Cardiac muscle cell (in vitro differentiated cells and primary cell): Measurements from ENCODE around the gene NME5. TPM values are rescaled to one million over a fixed set of nuclear protein-coding genes. Genes with fewer than 3 reads are reported as not detected.
A peak's percentile ranks its signal among the peaks of the same experiment; 100 is the strongest.

Experiments used
- DNase-seq, 2 donors: peaks; one replicate each; pipeline versions ENCODE4 v3.0.0 to v3.0.0-alpha.2; 2010 to 2017; ENCODE audit warnings: low read depth in 1 of 2, low spot score in 1 of 2
- H3K27ac ChIP-seq: fragments of 200-600 bp; sonication (generic); 2 replicates; pipeline ENCODE4 v1.5.1; 2016
- H3K27me3 ChIP-seq: fragments of 200-600 bp; sonication (generic); 2 replicates; pipeline ENCODE4 v1.6.0; 2016; ENCODE audit warnings: control low read depth
- H3K36me3 ChIP-seq: fragments of 200-600 bp; sonication (generic); 2 replicates; pipeline ENCODE4 v1.5.1; 2016; ENCODE audit warnings: control low read depth
- H3K4me1 ChIP-seq: fragments of 200-600 bp; sonication (generic); 2 replicates; pipeline ENCODE4 v1.8.1; 2017; ENCODE audit warnings: low read depth, mild to moderate bottlenecking, mixed run types
- H3K4me3 ChIP-seq: fragments of 200-600 bp; sonication (generic); 2 replicates; pipeline ENCODE4 v1.5.1; 2016; ENCODE audit warnings: mild to moderate bottlenecking
- H3K9me3 ChIP-seq: fragments of 200-600 bp; sonication (generic); 2 replicates; pipeline ENCODE4 v1.5.1; 2017; ENCODE audit warnings: low read depth, mild to moderate bottlenecking, control low read depth
- polyA plus RNA-seq: library from polyadenylated mRNA; unstranded; fragments of >200 nt; fragmentation: Nextera tagmentation; extraction: Ambion mirVana; gene quantifications from 2 replicates; pipeline ENCODE4 v1.2.1, GENCODE V29; 2016
- total RNA-seq: library from RNA; depleted of rRNA; stranded (reverse); fragments of >200 nt; gene quantifications from 2 replicates; pipeline ENCODE4 v1.2.3, GENCODE V29; 2016
- TF ChIP-seq, protein P1 (sequence below): IDR thresholded peaks from 2 replicates; pipeline ENCODE4 v1.5.1; 2012; ENCODE audit warnings: low read depth, mild to moderate bottlenecking, low read length

The NME5 gene
- total and polyA plus RNA-seq, 2 experiments from 2014 or later, result 4.1 to 10.4 TPM

GRCh38 chr5:138110266-138110963, 28.8 kb downstream of the NME5 start:
- H3K9me3 ChIP-seq, result no peaks in the 10 kb centered on the region
- DNase-seq, result no peak
- H3K4me1 ChIP-seq, result no peaks in the 10 kb centered on the region
- no peak overlapping the region for H3K4me3 ChIP-seq
- no peaks in the 10 kb centered on the region for H3K27me3 ChIP-seq
- no peak overlapping the region for H3K27ac ChIP-seq
- no peaks in the 10 kb centered on the region for H3K36me3 ChIP-seq
- TF ChIP-seq, protein P1, sequence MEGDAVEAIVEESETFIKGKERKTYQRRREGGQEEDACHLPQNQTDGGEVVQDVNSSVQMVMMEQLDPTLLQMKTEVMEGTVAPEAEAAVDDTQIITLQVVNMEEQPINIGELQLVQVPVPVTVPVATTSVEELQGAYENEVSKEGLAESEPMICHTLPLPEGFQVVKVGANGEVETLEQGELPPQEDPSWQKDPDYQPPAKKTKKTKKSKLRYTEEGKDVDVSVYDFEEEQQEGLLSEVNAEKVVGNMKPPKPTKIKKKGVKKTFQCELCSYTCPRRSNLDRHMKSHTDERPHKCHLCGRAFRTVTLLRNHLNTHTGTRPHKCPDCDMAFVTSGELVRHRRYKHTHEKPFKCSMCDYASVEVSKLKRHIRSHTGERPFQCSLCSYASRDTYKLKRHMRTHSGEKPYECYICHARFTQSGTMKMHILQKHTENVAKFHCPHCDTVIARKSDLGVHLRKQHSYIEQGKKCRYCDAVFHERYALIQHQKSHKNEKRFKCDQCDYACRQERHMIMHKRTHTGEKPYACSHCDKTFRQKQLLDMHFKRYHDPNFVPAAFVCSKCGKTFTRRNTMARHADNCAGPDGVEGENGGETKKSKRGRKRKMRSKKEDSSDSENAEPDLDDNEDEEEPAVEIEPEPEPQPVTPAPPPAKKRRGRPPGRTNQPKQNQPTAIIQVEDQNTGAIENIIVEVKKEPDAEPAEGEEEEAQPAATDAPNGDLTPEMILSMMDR, result no peak

- Histone ChIP-seq H3K4me3 (no peak overlapping the region), H3K9me3 (no peaks in the 10 kb centered on the region)
- TF ChIP-seq, protein P1, result no peak
Measured at GRCh38 chr5:138109463-138110265, 29.6 kb downstream of the NME5 start.

GRCh38 chr5:138107213-138107612, 32.0 kb downstream of the NME5 start:
- no peak for DNase-seq
- Histone ChIP-seq H3K4me1 (no peaks in the 10 kb centered on the region), H3K27ac (peak overlapping the region; percentile 15), H3K27me3 (no peaks in the 10 kb centered on the region), H3K4me3 (no peak overlapping the region), H3K36me3 (no peaks in the 10 kb centered on the region), H3K9me3 (no peaks in the 10 kb centered on the region)
- TF ChIP-seq, protein P1, result no peak

More at GRCh38 chr5:138109463-138110265, 29.6 kb downstream of the NME5 start:
- no peaks in the 10 kb centered on the region for H3K4me1 ChIP-seq
- no peaks in the 10 kb centered on the region for H3K27me3 ChIP-seq
- no peaks in the 10 kb centered on the region for H3K36me3 ChIP-seq
- H3K27ac ChIP-seq, result no peak overlapping the region
- no peak for DNase-seq

DNA sequence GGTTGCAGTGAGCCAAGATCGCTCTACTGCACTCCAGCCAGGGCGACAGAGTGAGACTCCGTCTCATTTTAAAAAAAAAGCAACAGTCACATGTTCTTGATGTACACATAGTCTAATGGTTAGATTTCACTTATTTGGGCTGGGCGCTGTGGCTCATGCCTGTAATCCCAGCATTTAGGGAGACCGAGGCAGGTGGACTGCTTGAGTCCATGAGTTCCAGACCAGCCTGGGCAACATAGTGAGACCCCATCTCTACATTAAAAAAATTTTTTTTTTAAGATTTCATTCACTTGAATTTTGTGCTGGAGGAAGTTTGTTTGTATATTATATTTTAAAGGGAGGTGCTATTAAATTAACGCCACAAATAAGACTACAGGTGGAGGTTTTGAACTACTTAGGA, 33.5 kb downstream of the NME5 start:
- Histone ChIP-seq H3K27me3 (no peaks in the 10 kb centered on the region), H3K27ac (no peak overlapping the region), H3K9me3 (no peaks in the 10 kb centered on the region), H3K36me3 (no peaks in the 10 kb centered on the region), H3K4me1 (no peaks in the 10 kb centered on the region), H3K4me3 (no peak overlapping the region)
- TF ChIP-seq, protein P1, result no peak
- DNase-seq, result no peak

GRCh38 chr5:138103319-138103637, 36.0 kb downstream of the NME5 start:
- Histone ChIP-seq H3K27ac (no peak overlapping the region), H3K27me3 (no peaks in the 10 kb centered on the region), H3K4me1 (no peaks in the 10 kb centered on the region), H3K36me3 (no peaks in the 10 kb centered on the region), H3K9me3 (no peaks in the 10 kb centered on the region), H3K4me3 (no peak overlapping the region)
- TF ChIP-seq, protein P1, result no peak
- no peak for DNase-seq
